GM18505 (cell line): Measurements from ENCODE around the gene UBTD1.
A peak's percentile ranks its signal among the peaks of the same experiment; 100 is the strongest.

Experiments
- ATAC-seq: cut with Tn5 transposase; IDR thresholded peaks from one replicate; pipeline ENCODE4 v1.9.1; 2021; ENCODE audit not compliant: unreplicated experiment
- POLR2A ChIP-seq: IDR thresholded peaks from 4 replicates; pipeline ENCODE4 v1.6.1; 2011; ENCODE audit warnings: borderline replicate concordance; ENCODE audit not compliant: insufficient read depth, insufficient read length; ENCODE audit errors: extremely low read depth

UBTD1 gene

GRCh38 chr10:97494863-97495506 is 3.7 kb upstream of the UBTD1 start:
- no peak for ATAC-seq

GRCh38 chr10:97497572-97498075 is 1.1 kb upstream of the UBTD1 start:
- peak; percentile 79 for TF ChIP-seq POLR2A
- ATAC-seq = no peak

More at GRCh38 chr10:97494863-97495506, 3.7 kb upstream of the UBTD1 start:
- no peak for TF ChIP-seq POLR2A

GRCh38 chr10:97498076-97498840 is 466 bp upstream of the UBTD1 start, which contains the start of gene MMS19:
MMS19 (minus strand) TSS chr10:97498422; CDS start chr10:97498384, 38 bp downstream.
- ATAC-seq = peak; percentile 88
- TF ChIP-seq POLR2A = peak; percentile 93

- no peak for ATAC-seq
- no peak for TF ChIP-seq POLR2A
Measured at GRCh38 chr10:97499561-97500296, 1.0 kb downstream of the UBTD1 start.

GRCh38 chr10:97500297-97500575 is 1.5 kb downstream of the UBTD1 start:
- no peak for ATAC-seq
- TF ChIP-seq POLR2A = no peak

GRCh38 chr10:97502916-97503315 is 4.2 kb downstream of the UBTD1 start:
- TF ChIP-seq POLR2A = no peak
- no peak for ATAC-seq

GRCh38 chr10:97503406-97503805 is 4.7 kb downstream of the UBTD1 start:
- no peak for TF ChIP-seq POLR2A
- no peak for ATAC-seq

GRCh38 chr10:97505152-97505551 is 6.4 kb downstream of the UBTD1 start:
- no peak for ATAC-seq
- no peak for TF ChIP-seq POLR2A

- ATAC-seq = no peak
- TF ChIP-seq POLR2A = no peak
Measured at GRCh38 chr10:97506199-97506991, 7.7 kb downstream of the UBTD1 start.

- no peak for ATAC-seq
- TF ChIP-seq POLR2A = no peak
Measured at GRCh38 chr10:97508342-97508741, 9.6 kb downstream of the UBTD1 start.

GRCh38 chr10:97509120-97509680 is 10.5 kb downstream of the UBTD1 start:
- no peak for ATAC-seq
- no peak for TF ChIP-seq POLR2A

GRCh38 chr10:97510686-97511085 is 12.0 kb downstream of the UBTD1 start:
- no peak for TF ChIP-seq POLR2A

More at GRCh38 chr10:97510686-97511085, 12.0 kb downstream of the UBTD1 start:
- ATAC-seq = no peak
